H9 (cell line): ENCODE data around the gene PRPF19. TPM values are rescaled to one million over a fixed set of nuclear protein-coding genes. Genes with fewer than 3 reads are reported as not detected.

Experiments used
- DNase-seq: peaks from one replicate; pipeline ENCODE4 v3.0.0-alpha.2; 2017
- H2AFZ ChIP-seq: one replicate; pipeline ENCODE4 v1.6.1; 2013; ENCODE audit warnings: mild to moderate bottlenecking, low read length, control low read depth, moderate library complexity
- H2AK5ac ChIP-seq: 2 replicates; pipeline ENCODE4 v1.6.1; 2013; ENCODE audit warnings: low read length, control low read depth, mixed read lengths; ENCODE audit not compliant: insufficient read length
- H2BK120ac ChIP-seq: one replicate; pipeline ENCODE4 v1.6.1; 2013; ENCODE audit warnings: low read depth, mild to moderate bottlenecking, low read length, control low read depth, inconsistent platforms; ENCODE audit not compliant: poor library complexity, severe bottlenecking
- H2BK12ac ChIP-seq: 2 replicates; pipeline ENCODE4 v1.6.1; 2013; ENCODE audit warnings: low read length, control low read depth, mixed read lengths, low read depth; ENCODE audit not compliant: insufficient read length
- H2BK15ac ChIP-seq: 2 replicates; pipeline ENCODE4 v1.6.1; 2013; ENCODE audit warnings: low read depth, low read length, control low read depth
- H2BK20ac ChIP-seq: one replicate; pipeline ENCODE4 v1.6.1; 2013; ENCODE audit warnings: low read depth, mild to moderate bottlenecking, low read length, control low read depth, inconsistent platforms; ENCODE audit not compliant: poor library complexity, severe bottlenecking
- H2BK5ac ChIP-seq: 2 replicates; pipeline ENCODE4 v1.6.1; 2013; ENCODE audit warnings: low read length, control low read depth, mixed read lengths; ENCODE audit not compliant: insufficient read length
- H3K14ac ChIP-seq: 2 replicates; pipeline ENCODE4 v1.6.1; 2013; ENCODE audit warnings: low read length, control low read depth; ENCODE audit not compliant: insufficient read depth
- H3K18ac ChIP-seq: 2 replicates; pipeline ENCODE4 v1.6.1; 2013; ENCODE audit warnings: low read depth, mild to moderate bottlenecking, mixed read lengths, low read length, control low read depth; ENCODE audit not compliant: insufficient read length
- H3K23ac ChIP-seq: 2 replicates; pipeline ENCODE4 v1.6.1; 2013; ENCODE audit warnings: low read length, control low read depth, mixed read lengths, low read depth; ENCODE audit not compliant: insufficient read length
- H3K23me2 ChIP-seq: 2 replicates; pipeline ENCODE4 v1.6.1; 2013; ENCODE audit warnings: low read depth, mild to moderate bottlenecking, mixed read lengths, low read length, control low read depth; ENCODE audit not compliant: insufficient read length, poor library complexity, severe bottlenecking
- H3K27ac ChIP-seq: 2 replicates; pipeline ENCODE4 v1.5.1; 2013; ENCODE audit warnings: low read length, control low read depth, mixed read lengths, low read depth; ENCODE audit not compliant: insufficient read length
- H3K27me3 ChIP-seq: 2 replicates; pipeline ENCODE4 v1.6.1; 2013; ENCODE audit warnings: low read length, control low read depth, inconsistent platforms; ENCODE audit not compliant: insufficient read depth
- H3K4ac ChIP-seq: 2 replicates; pipeline ENCODE4 v1.6.1; 2013; ENCODE audit warnings: low read depth, mild to moderate bottlenecking, control low read depth, inconsistent platforms, low read length, moderate library complexity
- H3K4me1 ChIP-seq: 2 replicates; pipeline ENCODE4 v1.6.1; 2013; ENCODE audit warnings: low read length, control low read depth, inconsistent platforms; ENCODE audit not compliant: insufficient read depth
- H3K4me2 ChIP-seq: 2 replicates; pipeline ENCODE4 v1.6.1; 2013; ENCODE audit warnings: low read length, control low read depth, mixed read lengths; ENCODE audit not compliant: insufficient read length, insufficient read depth
- H3K56ac ChIP-seq: 2 replicates; pipeline ENCODE4 v1.6.1; 2013; ENCODE audit warnings: low read depth, mild to moderate bottlenecking, mixed read lengths, low read length, control low read depth; ENCODE audit not compliant: insufficient read length
- H3K79me1 ChIP-seq: 2 replicates; pipeline ENCODE4 v1.6.1; 2013; ENCODE audit warnings: low read depth, mild to moderate bottlenecking, moderate library complexity, low read length, control low read depth, inconsistent platforms; ENCODE audit not compliant: insufficient read depth, poor library complexity, severe bottlenecking
- H3K79me2 ChIP-seq: 2 replicates; pipeline ENCODE4 v1.6.1; 2013; ENCODE audit warnings: low read length, control low read depth, inconsistent platforms; ENCODE audit not compliant: insufficient read depth
- H3K9ac ChIP-seq: 2 replicates; pipeline ENCODE4 v1.6.1; 2013; ENCODE audit warnings: low read length, control low read depth, mixed read lengths; ENCODE audit not compliant: insufficient read length; ENCODE audit errors: extremely low read depth
- H3K9me3 ChIP-seq: one replicate; pipeline ENCODE4 v1.6.1; 2013; ENCODE audit warnings: low read depth, low read length, inconsistent platforms; ENCODE audit not compliant: control insufficient read depth
- H3T11ph ChIP-seq: one replicate; pipeline ENCODE4 v1.6.1; 2013; ENCODE audit warnings: mild to moderate bottlenecking, low read length, control low read depth, inconsistent platforms
- H4K20me1 ChIP-seq: one replicate; pipeline ENCODE4 v1.6.1; 2013; ENCODE audit not compliant: control insufficient read depth, insufficient read length, insufficient read depth
- H4K5ac ChIP-seq: 2 replicates; pipeline ENCODE4 v1.6.1; 2013; ENCODE audit warnings: low read depth, mild to moderate bottlenecking, mixed read lengths, low read length, control low read depth; ENCODE audit not compliant: insufficient read length
- H4K8ac ChIP-seq: replicated peaks from 2 replicates; pipeline ENCODE4 v1.6.1; 2013; ENCODE audit warnings: low read length, control low read depth, mixed read lengths, low read depth; ENCODE audit not compliant: insufficient read length
- H4K91ac ChIP-seq: 2 replicates; pipeline ENCODE4 v1.6.1; 2013; ENCODE audit warnings: low read depth, mild to moderate bottlenecking, moderate library complexity, mixed read lengths, low read length, control low read depth; ENCODE audit not compliant: insufficient read length
- H3K27ac Mint-ChIP-seq, 3 experiments: 2 replicates in 2 of 3; 3 replicates in 1 of 3; pipeline ENCODE4 v1.8.0; 2020 to 2021; ENCODE audit warnings: mixed read lengths in 3 of 3, mild to moderate bottlenecking in 1 of 3, moderate library complexity in 1 of 3
- H3K27me3 Mint-ChIP-seq: 2 replicates; pipeline ENCODE4 v1.8.0; 2021; ENCODE audit warnings: low read depth, mild to moderate bottlenecking, moderate library complexity, mixed read lengths
- H3K36me3 Mint-ChIP-seq, 3 experiments: 2 replicates in 2 of 3; 3 replicates in 1 of 3; pipeline ENCODE4 v1.8.0; 2020 to 2021; ENCODE audit warnings: low read depth in 3 of 3, mixed read lengths in 3 of 3; ENCODE audit not compliant: insufficient read depth in 1 of 3
- H3K4me1 Mint-ChIP-seq, 2 experiments: 2 replicates each; pipeline ENCODE4 v1.8.0; 2020; ENCODE audit warnings: mixed read lengths in 2 of 2
- H3K4me3 Mint-ChIP-seq, 2 experiments: 2 replicates in 1 of 2; 3 replicates in 1 of 2; pipeline ENCODE4 v1.8.0; 2020 to 2021; ENCODE audit warnings: mild to moderate bottlenecking in 2 of 2, mixed read lengths in 2 of 2, moderate library complexity in 1 of 2
- H3K9me3 Mint-ChIP-seq, 2 experiments: 2 replicates in 1 of 2; 3 replicates in 1 of 2; pipeline ENCODE4 v1.8.0; 2020; ENCODE audit warnings: mild to moderate bottlenecking in 2 of 2, mixed read lengths in 2 of 2, moderate library complexity in 1 of 2
- WGBS: extraction: QIAGEN DNeasy Blood & Tissue Kit; methylation state at CpG from one replicate; pipeline ENCODE4 v1.1.7; 2013; ENCODE audit warnings: missing lambda C conversion rate, low lambda C conversion rate, mixed read lengths; ENCODE audit not compliant: insufficient read length; ENCODE audit errors: extremely low coverage; 5-methylcytosine and 5-hydroxymethylcytosine counted together
- total RNA-seq: library from RNA; stranded (reverse); gene quantifications from 2 replicates; pipeline ENCODE4 v1.2.1, GENCODE V29; 2021
- TF ChIP-seq, protein P1 (sequence below): fragments of 200-600 bp; sonication (generic); conservative IDR thresholded peaks from 3 replicates; pipeline ENCODE4 v1.8.0; 2021; ENCODE audit warnings: antibody characterized with exemption, mild to moderate bottlenecking

PRPF19 gene
- total RNA-seq, 1 experiment from 2014 or later: 130 TPM

DNA sequence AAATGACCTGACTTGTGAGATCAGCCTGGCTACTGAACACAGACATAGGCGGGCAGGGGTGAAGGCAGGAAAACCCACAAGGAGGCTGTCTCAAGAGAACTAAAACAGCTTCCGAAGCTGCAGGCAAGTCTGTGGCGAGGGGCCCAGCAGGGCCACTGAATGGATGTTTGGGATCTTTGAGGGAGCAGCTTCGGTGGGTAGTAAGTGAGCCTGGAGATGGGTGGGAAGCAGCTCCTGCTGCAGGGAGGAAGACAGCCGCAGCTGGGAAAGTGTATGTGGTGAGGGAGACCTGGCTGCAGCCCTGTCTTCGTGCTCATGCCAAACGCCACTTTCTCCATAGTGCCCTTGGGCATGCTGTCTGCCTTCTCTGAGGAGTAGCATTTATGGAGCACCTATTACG lies 61.0 kb downstream of the PRPF19 start:
- no peak overlapping the region for H3K27ac ChIP-seq
- H3K79me2 ChIP-seq: peaks cover 24% of the 10 kb centered on the region; the same call in 1 of the 2 replicates
- H4K91ac ChIP-seq: no peak overlapping the region
- H3K4ac ChIP-seq: no peak overlapping the region
- H3K4me2 ChIP-seq: no peak overlapping the region
- peaks cover 14% of the 10 kb centered on the region for H3K23me2 ChIP-seq
- peak overlapping the region in 1 of 3 experiments; percentile 30; a peak in 1 of 7 replicates for H3K27ac Mint-ChIP-seq
- no peak overlapping the region for H4K5ac ChIP-seq
- no peaks in the 10 kb centered on the region for H3K27me3 ChIP-seq
- no peaks in the 10 kb centered on the region for H3K79me1 ChIP-seq
- no peak for DNase-seq
- H4K20me1 ChIP-seq: no peaks in the 10 kb centered on the region
- no peak overlapping the region for H3T11ph ChIP-seq
- no peak overlapping the region for H3K56ac ChIP-seq
- peaks cover 32 to 41% of the 10 kb centered on the region in 2 experiments for H3K4me1 Mint-ChIP-seq
- H3K9me3 Mint-ChIP-seq: no peaks in the 10 kb centered on the region; a peak in 1 of 5 replicates
- H2BK12ac ChIP-seq: no peak overlapping the region
- no peak overlapping the region for H3K23ac ChIP-seq
- no peaks in the 10 kb centered on the region for H3K9me3 ChIP-seq
- no peak overlapping the region for H4K8ac ChIP-seq
- no CpG with 5 or more reads among the region's 8 CpGs for WGBS
- no peak overlapping the region for H2BK5ac ChIP-seq
- peak overlapping the region; percentile 91 to 95; a peak in 3 of 5 replicates for H3K4me3 Mint-ChIP-seq
- H3K14ac ChIP-seq: no peak overlapping the region
- no peak overlapping the region for H3K9ac ChIP-seq
- H3K4me1 ChIP-seq: peaks cover 8% of the 10 kb centered on the region; the same call in 1 of the 2 replicates
- H2AK5ac ChIP-seq: no peak overlapping the region
- H3K18ac ChIP-seq: no peak overlapping the region
- peaks cover 34 to 59% (median 36%) of the 10 kb centered on the region in 3 experiments for H3K36me3 Mint-ChIP-seq
- H2BK15ac ChIP-seq: no peak overlapping the region
- H2BK20ac ChIP-seq: no peak overlapping the region
- TF ChIP-seq, protein P1, sequence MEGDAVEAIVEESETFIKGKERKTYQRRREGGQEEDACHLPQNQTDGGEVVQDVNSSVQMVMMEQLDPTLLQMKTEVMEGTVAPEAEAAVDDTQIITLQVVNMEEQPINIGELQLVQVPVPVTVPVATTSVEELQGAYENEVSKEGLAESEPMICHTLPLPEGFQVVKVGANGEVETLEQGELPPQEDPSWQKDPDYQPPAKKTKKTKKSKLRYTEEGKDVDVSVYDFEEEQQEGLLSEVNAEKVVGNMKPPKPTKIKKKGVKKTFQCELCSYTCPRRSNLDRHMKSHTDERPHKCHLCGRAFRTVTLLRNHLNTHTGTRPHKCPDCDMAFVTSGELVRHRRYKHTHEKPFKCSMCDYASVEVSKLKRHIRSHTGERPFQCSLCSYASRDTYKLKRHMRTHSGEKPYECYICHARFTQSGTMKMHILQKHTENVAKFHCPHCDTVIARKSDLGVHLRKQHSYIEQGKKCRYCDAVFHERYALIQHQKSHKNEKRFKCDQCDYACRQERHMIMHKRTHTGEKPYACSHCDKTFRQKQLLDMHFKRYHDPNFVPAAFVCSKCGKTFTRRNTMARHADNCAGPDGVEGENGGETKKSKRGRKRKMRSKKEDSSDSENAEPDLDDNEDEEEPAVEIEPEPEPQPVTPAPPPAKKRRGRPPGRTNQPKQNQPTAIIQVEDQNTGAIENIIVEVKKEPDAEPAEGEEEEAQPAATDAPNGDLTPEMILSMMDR: no peak
- no peak overlapping the region for H2BK120ac ChIP-seq
- H3K27me3 Mint-ChIP-seq: no peaks in the 10 kb centered on the region
- no peak overlapping the region for H2AFZ ChIP-seq
